DOHH2 (cell line): Measurements from ENCODE around the gene PORCN.

Experiments used
- EZH2phosphoT487 ChIP-seq: fragments of 200-600 bp; sonication (generic); IDR thresholded peaks from 2 replicates; pipeline ENCODE4 v1.6.1; 2017; ENCODE audit warnings: borderline replicate concordance, mild to moderate bottlenecking, antibody characterized with exemption, low read length, moderate library complexity, mixed read lengths
- TF ChIP-seq, protein P1 (sequence below): fragments of 200-600 bp; sonication (generic); IDR thresholded peaks from one replicate; pipeline ENCODE4 v1.5.1; 2014; ENCODE audit warnings: antibody characterized with exemption, mild to moderate bottlenecking, low read depth, low read length; ENCODE audit not compliant: poor library complexity, severe bottlenecking

DNA sequence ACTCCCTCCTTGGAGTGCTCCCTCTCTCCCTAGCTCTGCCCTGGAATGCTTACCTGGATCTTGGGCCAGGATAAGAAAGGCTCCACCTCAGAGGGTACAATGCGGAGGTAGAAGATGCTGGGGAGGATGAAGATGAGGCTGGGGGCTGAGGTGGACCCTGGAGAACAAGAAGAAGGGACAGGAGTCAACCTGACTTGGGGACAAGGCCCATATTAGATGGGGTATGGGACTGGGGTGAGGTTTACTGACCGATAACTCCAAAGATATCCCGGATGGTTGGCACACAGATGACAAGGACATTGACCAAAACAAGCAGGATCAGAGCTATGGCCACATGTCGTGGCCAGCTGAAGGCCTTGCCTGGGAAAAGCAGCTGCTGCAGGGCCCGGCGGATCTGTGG, 49.3 kb upstream of the PORCN start:
- TF ChIP-seq, protein P1, sequence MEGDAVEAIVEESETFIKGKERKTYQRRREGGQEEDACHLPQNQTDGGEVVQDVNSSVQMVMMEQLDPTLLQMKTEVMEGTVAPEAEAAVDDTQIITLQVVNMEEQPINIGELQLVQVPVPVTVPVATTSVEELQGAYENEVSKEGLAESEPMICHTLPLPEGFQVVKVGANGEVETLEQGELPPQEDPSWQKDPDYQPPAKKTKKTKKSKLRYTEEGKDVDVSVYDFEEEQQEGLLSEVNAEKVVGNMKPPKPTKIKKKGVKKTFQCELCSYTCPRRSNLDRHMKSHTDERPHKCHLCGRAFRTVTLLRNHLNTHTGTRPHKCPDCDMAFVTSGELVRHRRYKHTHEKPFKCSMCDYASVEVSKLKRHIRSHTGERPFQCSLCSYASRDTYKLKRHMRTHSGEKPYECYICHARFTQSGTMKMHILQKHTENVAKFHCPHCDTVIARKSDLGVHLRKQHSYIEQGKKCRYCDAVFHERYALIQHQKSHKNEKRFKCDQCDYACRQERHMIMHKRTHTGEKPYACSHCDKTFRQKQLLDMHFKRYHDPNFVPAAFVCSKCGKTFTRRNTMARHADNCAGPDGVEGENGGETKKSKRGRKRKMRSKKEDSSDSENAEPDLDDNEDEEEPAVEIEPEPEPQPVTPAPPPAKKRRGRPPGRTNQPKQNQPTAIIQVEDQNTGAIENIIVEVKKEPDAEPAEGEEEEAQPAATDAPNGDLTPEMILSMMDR: no peak
- no peak for TF ChIP-seq EZH2phosphoT487
